Measurements from ENCODE around the gene PRKAG1. TPM values are rescaled to one million over a fixed set of nuclear protein-coding genes. Genes with fewer than 3 reads are reported as not detected.

Gene PRKAG1
- total and polyA plus RNA-seq, 7 donors = 49.5 to 105 (median 75.1) TPM

- Histone ChIP-seq H3K4me1 (peaks cover 8% of the 10 kb centered on the region), H3K4me3 (no peak overlapping the region), H3K9me3 (no peaks in the 10 kb centered on the region), H3K27ac (no peak overlapping the region), H3K27me3 (ENCODE audit: insufficient read depth in 3 of 3, low read length in 2 of 3) (peaks cover 0 to 9% (median 0%) of the 10 kb centered on the region in 3 donors), H3K36me3 (ENCODE audit: insufficient read depth in 1 of 2, low read depth in 1 of 2) (no peaks in the 10 kb centered on the region)
- DNase-seq (no peak), ATAC-seq (no peak)
- intact Hi-C loops (cut with DNase I) = no loop called here
- TF ChIP-seq CTCF (IDR thresholded peaks at IDR 0.05) = no peak
Observed at GRCh38 chr12:48961801-48962200, 56.8 kb downstream of the PRKAG1 start.

DNA sequence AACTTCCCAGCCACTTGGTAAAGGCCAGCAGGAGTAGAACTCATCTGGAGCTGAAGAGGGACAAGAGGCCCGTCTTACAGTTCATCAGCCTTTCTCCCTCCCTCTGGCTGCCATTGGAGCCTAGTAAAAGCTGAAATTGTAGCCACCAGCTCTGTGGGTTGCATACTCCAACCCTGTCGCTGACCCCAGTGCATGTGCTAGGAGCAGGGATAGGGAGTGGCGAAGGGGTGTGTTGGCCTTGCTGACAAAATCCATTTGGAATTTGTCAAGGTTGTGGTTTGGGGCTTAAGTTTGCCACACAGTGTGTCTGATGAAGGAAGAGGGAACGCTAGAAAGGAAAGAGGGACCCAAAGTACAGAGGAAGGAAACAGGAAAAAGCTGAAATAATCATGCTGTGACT is 57.2 kb downstream of the PRKAG1 start:
- Histone ChIP-seq H3K36me3 (ENCODE audit: insufficient read depth in 1 of 2, low read depth in 1 of 2) (no peaks in the 10 kb centered on the region), H3K27ac (no peak overlapping the region), H3K4me3 (no peak overlapping the region), H3K4me1 (peaks cover 8% of the 10 kb centered on the region), H3K27me3 (ENCODE audit: insufficient read depth in 3 of 3, low read length in 2 of 3) (peaks cover 0 to 9% (median 0%) of the 10 kb centered on the region in 3 donors), H3K9me3 (no peaks in the 10 kb centered on the region)
- WGBS, 3 donors = 29 to 44% (median 39%) methylated on average over 4 of the region's 4 CpGs
- DNase-seq (no peak), ATAC-seq (no peak)
- no peak for TF ChIP-seq CTCF (IDR thresholded peaks at IDR 0.05)
- intact Hi-C loops (cut with DNase I) = no loop called here

GRCh38 chr12:48960834-48961233 is 57.7 kb downstream of the PRKAG1 start:
- no peak for TF ChIP-seq CTCF (IDR thresholded peaks at IDR 0.05)
- 64 to 74% (median 74%) methylated on average over 3 of the region's 3 CpGs for WGBS, 3 donors
- intact Hi-C loops (cut with DNase I) = no loop called here
- no peaks in the 10 kb centered on the region for H3K36me3 ChIP-seq (ENCODE audit: insufficient read depth in 1 of 2, low read depth in 1 of 2)
- DNase-seq (no peak), ATAC-seq (no peak)
- H3K9me3 ChIP-seq = no peaks in the 10 kb centered on the region
- peaks cover 0 to 9% (median 0%) of the 10 kb centered on the region in 3 donors for H3K27me3 ChIP-seq (ENCODE audit: insufficient read depth in 3 of 3, low read length in 2 of 3)
- no peak overlapping the region for H3K27ac ChIP-seq
- no peak overlapping the region for H3K4me3 ChIP-seq
- peaks cover 13% of the 10 kb centered on the region for H3K4me1 ChIP-seq

GRCh38 chr12:48958049-48958388 is 60.6 kb downstream of the PRKAG1 start:
- intact Hi-C loops (cut with DNase I) = no loop called here
- WGBS, 3 donors = 13 to 28% (median 20%) methylated on average over 2 to 3 of the region's 3 CpGs

More at GRCh38 chr12:48958049-48958388, 60.6 kb downstream of the PRKAG1 start:
- Histone ChIP-seq H3K4me1 (peaks cover 17% of the 10 kb centered on the region), H3K27ac (no peak overlapping the region), H3K36me3 (ENCODE audit: insufficient read depth in 1 of 2, low read depth in 1 of 2) (peaks cover 0 to 6% of the 10 kb centered on the region in 2 donors), H3K4me3 (peak overlapping the region; percentile 80), H3K9me3 (no peaks in the 10 kb centered on the region), H3K27me3 (ENCODE audit: insufficient read depth in 3 of 3, low read length in 2 of 3) (peaks cover 0 to 9% (median 0%) of the 10 kb centered on the region in 3 donors)
- no peak for DNase-seq
- ATAC-seq = no peak
- TF ChIP-seq CTCF (IDR thresholded peaks at IDR 0.05) = no peak
